Measurements from ENCODE around the gene MACF1.

MACF1 gene

GRCh38 chr1:39258925-39259244 is 54.4 kb downstream of the MACF1 start:
- DNase-seq: no peak

GRCh38 chr1:39261712-39262221 is 57.3 kb downstream of the MACF1 start:
- DNase-seq: no peak

GRCh38 chr1:39262802-39263201 is 58.3 kb downstream of the MACF1 start:
- no peak for DNase-seq

GRCh38 chr1:39266269-39266668 is 61.8 kb downstream of the MACF1 start:
- DNase-seq: peak in 3 of 58 donors; percentile 7 to 27 (median 15)

- DNase-seq: no peak
These were observed 62.3 kb downstream of the MACF1 start for GRCh38 chr1:39266792-39267191.

GRCh38 chr1:39268112-39268581 is 63.7 kb downstream of the MACF1 start:
- peak in 48 of 58 donors; percentile 14 to 82 (median 53) for DNase-seq

- peak in 9 of 58 donors; percentile 18 to 70 (median 37) for DNase-seq
These were observed 64.4 kb downstream of the MACF1 start for GRCh38 chr1:39268906-39269305.

GRCh38 chr1:39269349-39269748 is 64.9 kb downstream of the MACF1 start:
- peak in 2 of 58 donors; percentile 24 to 38 for DNase-seq

- peak in 2 of 58 donors; percentile 10 to 19 for DNase-seq
These were observed 65.4 kb downstream of the MACF1 start for GRCh38 chr1:39269791-39270342.

- DNase-seq: no peak
These were observed 65.9 kb downstream of the MACF1 start for GRCh38 chr1:39270368-39270767.

GRCh38 chr1:39272027-39272797 is 67.7 kb downstream of the MACF1 start:
- DNase-seq: peak in 8 of 58 donors; percentile 8 to 63 (median 26)

GRCh38 chr1:39272798-39273469 is 68.4 kb downstream of the MACF1 start:
- DNase-seq: peak in 6 of 58 donors; percentile 7 to 63 (median 19)

- no peak for DNase-seq
These were observed 71.5 kb downstream of the MACF1 start for GRCh38 chr1:39275836-39276507.

GRCh38 chr1:39277879-39278278 is 73.4 kb downstream of the MACF1 start:
- DNase-seq: no peak

GRCh38 chr1:39282537-39283216 is 78.2 kb downstream of the MACF1 start:
- DNase-seq: no peak

GRCh38 chr1:39283858-39284257 is 79.4 kb downstream of the MACF1 start:
- no peak for DNase-seq

- DNase-seq: no peak
These were observed 83.0 kb downstream of the MACF1 start for GRCh38 chr1:39287541-39287940.

GRCh38 chr1:39288735-39289465 is 84.4 kb downstream of the MACF1 start:
- no peak for DNase-seq

GRCh38 chr1:39292401-39292800 is 87.9 kb downstream of the MACF1 start:
- DNase-seq: no peak

GRCh38 chr1:39293375-39294070 is 89.0 kb downstream of the MACF1 start:
- DNase-seq: peak in 4 of 58 donors; percentile 11 to 48 (median 22)

Measured in anterior cingulate cortex (tissue), 58 donors.